ENCODE data around the gene GNG10. TPM values are rescaled to one million over a fixed set of nuclear protein-coding genes. Genes with fewer than 3 reads are reported as not detected.
A peak's percentile ranks its signal among the peaks of the same experiment; 100 is the strongest.
"Not testable (repeated sequence)": the region's sequence is repeated elsewhere in the genome, so short reads cannot be mapped to it uniquely, and the experiment has no call there.

Gene GNG10
- polyA plus RNA-seq, 1 donor, result 59.3 TPM

DNA sequence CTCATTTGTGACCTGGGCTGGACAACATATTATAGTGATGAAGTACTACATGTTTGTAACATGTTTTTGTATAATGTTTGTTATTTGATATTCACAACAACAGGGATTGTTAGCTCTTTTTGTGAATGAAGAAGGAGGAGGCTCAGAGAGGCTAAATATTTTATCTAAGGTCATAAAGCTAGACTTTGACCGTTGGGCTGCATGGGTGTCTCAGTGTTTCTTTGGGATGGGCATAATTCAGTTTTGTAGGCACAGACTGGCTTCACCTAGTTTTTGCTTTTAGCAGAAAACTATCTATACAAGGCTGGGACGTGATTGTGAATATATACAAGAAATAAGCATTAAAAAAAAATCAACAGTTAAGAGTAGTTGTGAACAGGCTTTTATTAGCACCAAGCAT lies 15.0 kb upstream of the GNG10 start:
- no peak for DNase-seq

- no peak for DNase-seq
Measured at GRCh38 chr9:111648066-111648465, 13.3 kb upstream of the GNG10 start.

GRCh38 chr9:111649016-111649415 lies 12.4 kb upstream of the GNG10 start:
- DNase-seq, result no peak

- DNase-seq, result no peak
Measured at GRCh38 chr9:111657051-111657450, 4.4 kb upstream of the GNG10 start.

GRCh38 chr9:111658943-111659342 lies 2.5 kb upstream of the GNG10 start:
- no peak for DNase-seq

DNA sequence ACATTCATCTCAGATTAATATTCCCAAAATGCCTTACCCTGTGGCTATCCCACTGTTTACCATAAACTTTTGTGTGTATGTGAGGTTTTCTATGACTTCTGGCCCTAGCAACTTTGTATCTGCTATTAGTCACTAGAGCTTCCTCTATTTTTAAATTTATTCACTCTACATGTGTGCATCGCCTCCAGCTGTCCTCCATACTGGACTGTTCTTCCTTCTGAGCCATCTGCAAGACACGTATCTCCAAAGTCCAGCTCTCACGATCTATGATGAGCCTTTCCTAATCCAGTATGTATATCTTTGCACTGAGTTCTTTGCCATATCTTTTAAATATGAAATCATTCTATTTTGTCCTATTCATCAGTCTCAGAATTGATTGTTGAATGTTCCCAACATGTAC lies 1.7 kb upstream of the GNG10 start:
- no peak for DNase-seq

DNA sequence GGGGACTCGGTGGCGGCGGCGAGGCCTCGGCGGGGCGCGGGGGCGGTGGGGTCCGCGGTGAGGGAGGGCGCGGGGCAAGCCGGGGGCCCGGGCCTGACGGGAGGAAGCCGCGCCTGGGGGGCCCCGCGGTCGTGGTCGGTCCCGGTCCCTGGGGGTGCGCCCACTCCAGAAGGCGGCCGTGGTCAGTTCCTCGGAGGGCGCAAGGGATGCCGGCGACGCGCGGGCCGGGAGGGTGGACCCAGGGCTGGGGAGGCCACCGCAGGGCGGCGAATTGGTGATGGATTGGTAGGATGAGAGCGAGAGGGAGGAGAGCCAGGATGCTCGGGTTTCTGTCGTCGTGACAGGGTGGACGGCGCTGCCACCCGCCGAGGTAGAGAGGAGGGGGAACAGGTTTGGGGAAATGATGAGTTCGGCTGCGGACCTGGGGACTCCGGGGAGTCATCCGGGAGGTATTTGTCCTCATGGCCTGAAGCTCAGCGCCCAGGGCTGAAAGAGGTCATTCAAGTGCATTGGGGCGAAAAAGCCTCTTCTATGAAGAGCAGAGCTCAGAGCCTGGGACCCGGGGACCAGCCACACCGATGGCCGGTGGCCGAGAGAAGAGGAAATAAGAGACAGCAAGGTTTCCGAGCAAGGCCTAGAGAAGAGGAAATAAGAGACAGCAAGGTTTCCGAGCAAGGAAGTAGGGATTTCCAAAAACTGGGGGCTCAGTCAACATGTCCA lies 557 bp downstream of the GNG10 start:
- peak; percentile 41 for DNase-seq

DNA sequence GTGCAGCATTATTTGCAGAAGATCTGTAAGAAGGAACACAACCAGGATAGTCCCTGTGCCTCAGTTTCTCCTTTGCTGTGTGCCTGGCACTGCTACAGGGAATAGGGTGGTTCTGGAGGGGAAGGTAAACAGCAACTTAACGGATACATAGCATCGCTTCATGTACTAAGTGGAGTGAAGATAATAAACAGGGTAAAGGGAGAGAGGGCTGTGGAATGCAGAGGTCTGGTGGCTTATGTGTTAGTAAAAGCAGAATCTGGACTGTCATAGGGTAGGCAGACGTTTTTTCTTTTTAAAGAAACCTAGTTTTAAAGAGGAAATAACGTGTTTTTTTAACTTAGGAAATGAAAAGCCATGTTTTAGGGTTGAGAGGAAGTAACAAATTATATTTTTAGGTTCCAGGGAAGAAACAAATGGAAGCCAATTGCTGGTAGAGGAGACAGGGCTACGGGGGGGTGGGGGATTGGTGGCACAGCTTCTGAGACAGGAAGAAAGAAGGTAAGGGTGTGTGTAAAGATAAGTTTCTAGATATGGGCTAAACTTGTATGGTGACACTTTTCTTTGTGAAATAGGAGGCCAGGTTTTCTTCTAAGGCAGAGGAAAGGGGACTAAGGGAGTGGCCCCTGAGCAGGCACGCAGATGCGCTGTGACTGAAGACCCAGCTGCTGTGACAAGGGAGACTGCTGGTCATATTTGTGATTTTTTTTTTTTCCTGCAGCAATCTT lies 1.3 kb downstream of the GNG10 start:
- no peak for DNase-seq

DNA sequence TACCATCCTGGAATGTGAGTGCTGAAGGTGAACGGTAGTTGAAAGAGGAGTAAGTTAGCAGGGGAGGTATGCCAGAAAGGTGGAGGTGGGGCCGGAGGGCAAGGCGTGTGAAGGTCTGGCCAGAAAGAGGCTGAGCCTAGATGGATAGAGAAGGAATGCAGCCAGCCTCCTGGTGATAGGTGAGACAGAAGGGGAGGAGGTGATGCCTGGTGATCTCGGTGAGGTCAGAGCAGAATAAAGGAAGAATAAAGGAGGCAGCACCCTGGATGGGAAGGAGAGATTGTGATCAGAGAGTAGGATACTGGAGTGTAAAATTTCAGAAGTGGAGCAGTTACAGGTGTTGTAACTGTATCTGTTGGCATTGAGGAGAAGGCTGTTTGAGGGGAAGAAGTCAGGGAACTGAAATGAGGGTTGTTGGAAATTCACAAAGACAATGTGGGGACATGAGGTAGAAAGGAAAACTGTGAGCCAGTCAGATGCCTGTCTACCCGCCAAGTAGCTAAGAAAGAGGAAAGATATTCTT lies 2.0 kb downstream of the GNG10 start:
- no peak for DNase-seq

GRCh38 chr9:111668026-111668573 lies 6.7 kb downstream of the GNG10 start:
- DNase-seq, result no peak

DNA sequence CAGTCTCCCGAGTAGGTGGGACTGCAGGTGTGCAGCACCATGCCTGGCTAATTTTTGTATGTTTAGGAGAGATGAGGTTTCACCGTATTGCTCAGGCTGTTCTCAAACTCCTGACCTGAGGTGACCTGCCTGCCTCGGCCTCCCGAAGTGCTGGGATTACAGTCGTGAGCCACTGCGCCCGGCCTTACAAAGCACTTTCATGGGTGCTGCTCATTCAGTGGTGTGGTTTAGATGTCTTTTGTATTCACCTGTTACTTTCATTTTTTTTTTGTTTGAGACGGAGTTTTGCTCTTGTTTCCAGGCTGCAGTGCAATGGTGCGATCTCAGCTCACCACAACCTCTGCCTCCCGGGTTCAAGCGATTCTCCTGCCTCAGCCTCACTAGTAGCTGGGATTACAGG lies 7.2 kb downstream of the GNG10 start:
- not testable (repeated sequence) for DNase-seq

DNA sequence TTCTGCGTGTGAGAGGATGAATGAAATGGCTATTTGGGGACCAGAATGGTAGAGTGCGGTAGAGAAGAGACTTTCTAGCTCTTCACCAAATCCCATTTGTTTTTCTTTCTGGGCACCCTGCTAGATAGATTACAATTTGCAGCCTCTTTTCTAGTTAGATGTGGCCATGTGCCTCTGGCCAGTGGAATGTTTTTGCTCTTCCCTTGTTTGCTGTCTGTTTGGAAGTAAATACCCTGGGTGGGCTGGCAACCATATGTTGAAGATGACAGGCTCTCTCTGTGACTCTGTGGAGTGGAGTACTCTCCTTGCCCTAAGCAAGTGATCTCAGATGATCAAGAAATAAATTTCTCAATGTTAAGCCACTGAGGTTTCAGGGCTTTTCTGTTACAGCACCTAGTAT lies 12.9 kb downstream of the GNG10 start:
- no peak for DNase-seq

DNA sequence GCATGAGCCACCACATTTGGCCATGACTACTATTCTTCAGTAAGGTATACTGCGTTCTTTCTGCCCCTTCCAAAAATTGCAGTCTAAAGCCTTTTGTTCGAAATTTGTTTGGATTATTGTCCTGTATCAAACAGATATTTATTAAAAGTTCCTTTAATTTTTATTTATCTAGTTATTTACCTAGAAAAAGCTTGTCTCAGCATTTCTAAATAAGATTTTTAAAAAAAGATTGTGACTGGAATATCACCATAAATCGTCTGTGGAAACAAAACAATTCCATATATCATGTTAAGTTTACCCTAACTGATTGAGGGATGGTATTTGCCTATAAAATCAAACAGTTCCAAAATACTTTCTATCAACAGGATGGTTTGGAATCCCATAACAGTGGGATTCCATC lies 14.7 kb downstream of the GNG10 start:
- no peak for DNase-seq

GRCh38 chr9:111678293-111678692 lies 16.9 kb downstream of the GNG10 start:
- no peak for DNase-seq

DNA sequence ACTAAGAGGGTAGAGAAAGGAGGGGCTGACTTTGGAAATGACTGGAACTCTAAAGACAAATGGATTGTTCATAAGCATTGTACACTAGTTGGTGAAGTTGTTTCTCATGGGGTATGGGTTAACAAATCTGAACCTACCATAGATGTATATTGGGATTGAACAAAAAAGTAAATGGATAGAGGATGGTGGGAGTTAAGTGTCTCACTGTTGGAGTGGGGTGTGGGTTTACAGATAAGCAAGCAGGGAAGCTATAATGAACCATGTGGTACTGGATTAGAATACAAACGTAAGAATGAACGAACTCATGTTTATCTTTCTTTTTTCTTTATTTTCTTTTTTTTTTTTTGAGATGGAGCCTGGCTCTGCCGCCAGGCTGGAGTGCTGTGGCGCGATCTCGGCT lies 17.8 kb downstream of the GNG10 start:
- no peak for DNase-seq

DNA sequence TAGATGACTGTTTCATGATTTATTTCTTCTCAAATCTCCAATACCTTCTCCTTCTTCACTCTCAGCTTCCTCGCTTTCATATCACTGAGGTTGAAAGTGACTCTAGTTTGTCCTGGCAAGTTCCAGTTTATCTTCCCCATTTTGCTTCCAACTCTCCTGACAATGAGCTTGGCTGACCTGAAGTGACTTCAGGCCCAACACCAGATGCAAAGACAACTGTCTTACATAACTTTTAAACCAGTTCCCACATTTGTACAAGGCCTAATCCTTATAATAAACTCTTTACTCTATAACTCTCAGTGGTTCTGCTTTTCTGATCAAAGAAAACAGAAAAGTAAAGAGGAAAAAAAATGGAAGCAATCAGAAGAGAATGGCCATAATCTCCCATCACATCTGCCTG lies 22.0 kb downstream of the GNG10 start:
- DNase-seq, result no peak

GRCh38 chr9:111691672-111692329 lies 30.4 kb downstream of the GNG10 start:
- peak; percentile 31 for DNase-seq

DNA sequence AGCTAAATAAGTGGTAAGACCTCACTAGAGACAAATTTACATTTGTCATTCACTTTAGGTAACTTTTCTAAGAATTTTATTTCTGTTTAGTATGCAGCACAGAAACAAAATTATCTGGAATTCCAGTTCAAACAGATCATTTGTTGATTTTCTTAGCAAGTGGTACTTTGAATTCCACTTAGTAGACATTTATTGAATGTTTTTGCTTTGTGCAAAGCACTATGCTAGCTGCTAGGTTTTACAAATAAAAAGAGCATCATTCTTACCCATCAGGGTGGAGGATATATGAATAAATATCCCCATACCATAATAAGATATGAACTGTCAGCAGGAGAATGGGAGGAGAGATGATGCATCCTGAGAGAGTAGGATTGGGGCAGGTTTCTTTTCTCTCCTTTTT lies 35.4 kb downstream of the GNG10 start:
- no peak for DNase-seq

GRCh38 chr9:111700776-111701175 lies 39.4 kb downstream of the GNG10 start:
- no peak for DNase-seq

GRCh38 chr9:111704503-111704902 lies 43.1 kb downstream of the GNG10 start:
- DNase-seq, result no peak

DNA sequence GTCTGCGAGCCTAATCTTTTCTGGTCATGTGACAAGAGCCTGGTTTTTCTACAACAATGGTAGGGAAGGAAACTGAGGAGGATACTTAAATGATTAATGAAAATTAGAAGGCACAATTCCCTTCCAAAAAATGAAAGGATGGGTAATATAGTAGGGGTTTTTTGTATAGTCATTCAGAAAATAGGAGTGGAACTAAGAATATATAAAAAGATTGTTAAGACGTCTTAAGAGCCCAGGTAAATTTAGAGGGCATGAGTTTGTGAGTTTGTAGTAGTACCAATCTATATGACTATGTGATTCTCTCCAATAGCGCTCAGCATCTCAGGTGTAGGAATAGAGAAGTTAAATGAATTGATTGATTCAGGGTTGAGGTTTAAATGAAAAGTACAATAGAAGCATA lies 50.1 kb downstream of the GNG10 start:
- DNase-seq, result no peak

DNA sequence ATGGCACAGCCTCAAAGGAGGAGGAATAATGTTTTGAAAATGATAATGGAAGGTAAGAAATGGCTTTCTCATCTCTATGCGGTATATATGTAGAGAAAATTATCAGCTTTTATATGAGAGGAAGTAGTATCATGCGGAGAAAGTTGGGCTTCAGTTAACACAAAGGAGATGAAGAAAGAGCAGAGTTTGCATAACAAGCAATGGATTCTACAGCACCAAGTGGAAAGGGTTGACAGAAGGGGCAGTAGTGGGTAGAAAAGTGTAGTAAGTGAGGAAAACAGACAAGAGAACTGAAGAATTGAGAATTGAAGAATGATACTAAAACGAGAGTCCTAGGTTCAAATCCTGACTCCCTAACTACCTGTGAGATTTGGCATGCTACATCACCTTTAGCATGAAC lies 51.0 kb downstream of the GNG10 start:
- DNase-seq, result no peak

DNA sequence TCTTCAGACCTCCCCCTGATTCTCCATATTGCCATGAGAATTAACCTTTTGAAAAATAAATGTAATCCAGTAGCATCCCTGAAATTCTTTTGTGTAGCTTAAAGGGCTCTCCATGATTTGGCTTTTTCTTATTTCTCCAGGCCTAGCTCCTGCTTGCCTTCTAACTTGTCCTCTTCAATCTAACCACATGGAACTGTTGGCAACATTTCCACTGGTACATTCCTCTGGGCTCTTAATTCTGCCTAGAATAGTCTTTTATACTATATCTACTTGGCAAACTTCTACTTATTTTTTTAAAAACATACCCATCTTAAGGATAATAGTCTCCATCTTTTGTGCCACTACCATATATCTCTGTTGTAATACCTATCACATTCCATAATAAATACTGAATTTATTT lies 54.1 kb downstream of the GNG10 start:
- DNase-seq, result no peak

Measured in left kidney (tissue), 2 donors.